ENCODE data around the gene ARL10. TPM values are rescaled to one million over a fixed set of nuclear protein-coding genes. Genes with fewer than 3 reads are reported as not detected.

The ARL10 gene
- total RNA-seq, 1 experiment from 2014 or later, result 0.05 TPM

- ATAC-seq (no peak), DNase-seq (ENCODE audit: low read depth, low spot score) (no peak)
- Histone ChIP-seq H4K20me1 (ENCODE audit: insufficient read depth) (no peaks in the 10 kb centered on the region), H3K79me2 (ENCODE audit: insufficient read depth, low read length) (no peaks in the 10 kb centered on the region), H2AFZ (ENCODE audit: low read depth, low read length, poor library complexity, severe bottlenecking) (no peak overlapping the region), H3K9me2 (ENCODE audit: insufficient read depth) (no peaks in the 10 kb centered on the region), H3K4me3 (replicated peaks in 1 of 2; ENCODE audit: low read depth in 1 of 2, low read length in 2 of 2) (no peak overlapping the region), H3K27me3 (ENCODE audit: insufficient read depth, low read length) (no peaks in the 10 kb centered on the region), H3K4me1 (ENCODE audit: control insufficient read depth in 1 of 2, insufficient read depth in 2 of 2, low read length in 2 of 2) (peaks cover 10 to 22% of the 10 kb centered on the region in 2 experiments; a peak in 3 of 4 replicates), H3K9me3 (ENCODE audit: control insufficient read depth in 1 of 2, insufficient read depth in 1 of 2, low read depth in 1 of 2, low read length in 2 of 2) (no peaks in the 10 kb centered on the region), H3K4me2 (ENCODE audit: low read length) (no peak overlapping the region), H3K27ac (ENCODE audit: low read depth, low read length) (no peak overlapping the region), H3K9ac (ENCODE audit: low read length) (no peak overlapping the region), H3K36me3 (ENCODE audit: control insufficient read depth in 1 of 2, insufficient read depth in 2 of 2, low read length in 2 of 2) (peaks cover 0 to 5% of the 10 kb centered on the region in 2 experiments; a peak in 3 of 4 replicates)
- intact Hi-C loops (cut with micrococcal nuclease), result no loop called here
- ChIA-PET CTCF (no interaction called here), RAD21 (ENCODE audit: low non-redundant PET in 1 of 2, low total read pairs in 2 of 2, uncharacterized antibody in 2 of 2, unreplicated experiment in 2 of 2) (no interaction called here), POLR2A (no interaction called here)
- no TSS peak for BruUV-seq (replicated peaks)
- TF ChIP-seq POLR2A (IDR thresholded peaks at IDR 0.05; ENCODE audit: borderline replicate concordance, extremely low read depth, insufficient read depth, insufficient read length) (no peak), JUND (IDR thresholded peaks at IDR 0.05) (no peak), ZBTB33 (IDR thresholded peaks at IDR 0.05; ENCODE audit: extremely low read depth, insufficient replicate concordance, low read length) (no peak), ZFX (IDR thresholded peaks at IDR 0.05) (no peak), CTCF (IDR thresholded peaks at IDR 0.05 in 2 of 3, conservative IDR thresholded peaks at IDR 0.05 in 1 of 3; ENCODE audit: borderline replicate concordance in 1 of 3, insufficient read depth in 1 of 3, low read depth in 2 of 3, low read length in 2 of 3) (no peak), SP1 (IDR thresholded peaks at IDR 0.05; ENCODE audit: low read depth) (no peak), CEBPB (IDR thresholded peaks at IDR 0.05; ENCODE audit: low read depth) (no peak), REST (IDR thresholded peaks at IDR 0.05; ENCODE audit: low read depth) (no peak), POLR2AphosphoS5 (IDR thresholded peaks at IDR 0.05; ENCODE audit: low read depth, low read length) (no peak), TCF7L2 (IDR thresholded peaks at IDR 0.05; ENCODE audit: borderline replicate concordance, extremely low read depth, insufficient read depth, insufficient read length) (no peak), EGR1 (IDR thresholded peaks at IDR 0.05; ENCODE audit: low read depth) (no peak), CBX3 (IDR thresholded peaks at IDR 0.05; ENCODE audit: low read depth) (no peak), ELF1 (IDR thresholded peaks at IDR 0.05; ENCODE audit: borderline replicate concordance, low read depth) (no peak), FOSL1 (IDR thresholded peaks at IDR 0.05; ENCODE audit: low read depth) (no peak), SIN3A (IDR thresholded peaks at IDR 0.05; ENCODE audit: low read depth) (no peak), YY1 (IDR thresholded peaks at IDR 0.05; ENCODE audit: extremely low read depth, insufficient replicate concordance, low read depth, low read length) (no peak), EZH2phosphoT487 (IDR thresholded peaks at IDR 0.05; ENCODE audit: borderline replicate concordance) (no peak)
Measured at GRCh38 chr5:176406436-176407052, 41.3 kb downstream of the ARL10 start.
